Measurements from ENCODE around the gene JMJD8. TPM values are rescaled to one million over a fixed set of nuclear protein-coding genes. Genes with fewer than 3 reads are reported as not detected.

Gene JMJD8
- polyA plus RNA-seq, 1 experiment, result 91.8 TPM

GRCh38 chr16:730666-731509 lies 46.8 kb upstream of the JMJD8 start:
- CTCF ChIA-PET, result interaction anchor here (1.0 to 1.4 kb wide), 4 partner anchors 10 to 19 kb away, joined by 3 to 7 read pairs (median 4); partner anchors contain the start of genes ANTKMT and CIAO3
- H3K4me3 ChIP-seq (ENCODE audit: low read depth, low read length), result no peak overlapping the region
- DNase-seq (ENCODE audit: low read depth), result no peak
- POLR2A ChIA-PET, result no interaction called here
- peaks cover 20% of the 10 kb centered on the region for H3K36me3 ChIP-seq (ENCODE audit: control insufficient read depth, insufficient read depth, low read length)
- no peaks in the 10 kb centered on the region for H3K27me3 ChIP-seq (ENCODE audit: control insufficient read depth, insufficient read depth, low read length)
- no peak for TF ChIP-seq CTCF (IDR thresholded peaks at IDR 0.05; ENCODE audit: insufficient read depth, low read depth, low read length)

DNA sequence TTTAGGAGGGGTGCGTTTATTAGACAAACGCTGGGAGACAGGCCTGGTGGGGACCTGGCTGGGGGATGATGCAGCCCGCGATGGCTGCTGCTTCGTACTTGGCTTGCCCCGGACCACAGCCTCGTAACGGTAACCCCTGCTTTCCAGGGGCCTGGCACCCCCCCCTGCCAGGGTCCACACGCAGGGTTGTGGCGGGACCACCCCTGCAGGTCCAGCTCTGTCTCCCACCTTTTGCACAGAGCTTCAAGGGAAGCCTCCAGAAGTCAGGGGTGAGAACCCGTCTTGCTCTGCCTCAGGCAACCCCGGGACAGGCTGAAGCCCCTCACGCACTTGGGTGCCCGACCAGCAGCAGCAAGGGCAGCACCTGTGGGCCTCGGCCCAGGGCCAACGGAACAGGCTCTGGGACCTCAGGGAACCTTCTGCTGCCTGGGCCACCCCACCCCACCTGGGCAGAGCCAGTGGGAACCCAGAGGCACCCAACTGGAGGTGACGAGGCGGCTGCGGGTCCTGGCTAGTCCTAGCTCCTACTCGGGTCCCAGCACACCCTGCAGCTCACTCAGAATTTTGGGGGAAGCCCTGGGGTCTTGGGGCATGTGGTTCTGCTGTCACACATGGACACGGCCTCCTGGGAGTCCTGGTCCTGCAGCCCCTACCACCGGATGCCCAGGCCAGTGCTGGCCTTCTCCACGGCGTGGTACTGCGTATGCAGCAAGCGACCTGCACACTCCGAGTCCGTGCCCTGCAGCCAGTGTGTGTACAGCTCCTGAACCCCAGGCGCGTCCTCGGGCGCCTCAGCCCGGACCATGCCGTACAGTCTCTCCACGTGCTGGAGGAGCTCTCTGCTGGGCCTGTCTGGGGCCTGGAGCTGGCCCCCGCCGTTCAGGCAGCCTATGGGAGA lies 45.9 kb upstream of the JMJD8 start:
- ChIA-PET POLR2A (no interaction called here), CTCF (interaction anchor here (1.1 to 2.8 kb wide), 5 partner anchors 9 to 18 kb away, joined by 3 to 14 read pairs (median 5); partner anchors contain the start of genes ANTKMT and CIAO3)
- no peak for TF ChIP-seq CTCF (IDR thresholded peaks at IDR 0.05; ENCODE audit: insufficient read depth, low read depth, low read length)
- Histone ChIP-seq H3K4me3 (ENCODE audit: low read depth, low read length) (no peak overlapping the region), H3K27me3 (ENCODE audit: control insufficient read depth, insufficient read depth, low read length) (no peaks in the 10 kb centered on the region), H3K36me3 (ENCODE audit: control insufficient read depth, insufficient read depth, low read length) (peaks cover 18% of the 10 kb centered on the region)
- no peak for DNase-seq (ENCODE audit: low read depth)

DNA sequence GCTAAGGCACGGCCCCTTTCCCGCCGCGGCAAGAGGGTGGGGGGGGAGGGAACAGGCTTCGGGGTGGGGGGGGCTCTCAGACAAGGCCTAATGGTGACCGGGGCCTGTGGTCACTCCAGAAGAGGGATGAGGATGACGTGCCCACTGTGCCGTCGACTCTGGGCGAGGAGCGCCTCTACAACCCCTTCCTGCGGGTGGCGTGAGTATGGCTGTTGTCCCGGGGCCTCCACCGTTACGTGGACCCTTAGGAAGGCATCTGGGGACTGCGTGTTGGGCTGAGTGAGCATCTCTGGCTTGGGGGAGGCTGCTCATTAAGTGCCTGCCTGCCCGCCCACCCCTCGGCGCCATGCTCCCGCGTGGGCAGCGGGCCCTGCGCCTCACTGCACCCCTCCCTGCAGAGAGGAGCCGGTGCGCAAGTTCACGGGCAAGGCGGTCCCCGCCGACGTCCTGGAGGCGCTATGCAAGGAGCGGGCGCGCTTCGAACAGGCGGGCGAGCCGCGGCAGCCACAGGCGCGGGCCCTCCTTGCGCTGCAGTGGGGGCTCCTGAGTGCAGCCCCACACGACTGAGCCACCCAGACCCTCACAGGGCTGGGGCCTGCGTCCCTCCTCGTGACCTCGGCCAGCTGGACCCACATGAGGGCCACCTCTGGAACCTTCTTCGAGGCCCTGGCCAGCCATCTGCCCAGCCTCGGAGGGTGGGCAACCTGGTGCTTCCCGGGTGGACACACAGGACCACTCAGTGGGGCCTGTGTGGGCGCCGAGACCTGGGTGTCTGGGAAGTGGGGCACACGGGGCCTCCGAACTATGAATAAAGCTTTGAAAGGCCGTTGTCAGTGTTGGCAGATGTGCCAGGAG lies 45.0 kb upstream of the JMJD8 start:
- TF ChIP-seq CTCF (IDR thresholded peaks at IDR 0.05; ENCODE audit: insufficient read depth, low read depth, low read length), result no peak
- no peak for DNase-seq (ENCODE audit: low read depth)
- H3K36me3 ChIP-seq (ENCODE audit: control insufficient read depth, insufficient read depth, low read length), result peaks cover 15% of the 10 kb centered on the region
- CTCF ChIA-PET, result interaction anchor here (1.1 to 2.8 kb wide), 3 partner anchors 10 to 17 kb away, joined by 3 to 14 read pairs (median 3); partner anchors contain the start of gene CIAO3
- H3K4me3 ChIP-seq (ENCODE audit: low read depth, low read length), result peak overlapping the region; percentile 66
- no peaks in the 10 kb centered on the region for H3K27me3 ChIP-seq (ENCODE audit: control insufficient read depth, insufficient read depth, low read length)
- POLR2A ChIA-PET, result interaction anchor here (1.0 kb wide), 1 partner anchor 14 kb away, joined by 3 read pairs; the partner anchor contains the start of gene METRN

GRCh38 chr16:728131-728889 lies 44.2 kb upstream of the JMJD8 start:
- H3K36me3 ChIP-seq (ENCODE audit: control insufficient read depth, insufficient read depth, low read length), result peaks cover 11% of the 10 kb centered on the region
- ChIA-PET CTCF (interaction anchor here (1.5 to 2.8 kb wide), 2 partner anchors 16 to 60 kb away, joined by 3 to 14 read pairs; partner anchors contain the start of gene RPUSD1), POLR2A (interaction anchor here (1.0 kb wide), 1 partner anchor 13 kb away, joined by 3 read pairs; the partner anchor contains the start of gene METRN)
- DNase-seq (ENCODE audit: low read depth), result no peak
- no peaks in the 10 kb centered on the region for H3K27me3 ChIP-seq (ENCODE audit: control insufficient read depth, insufficient read depth, low read length)
- peak overlapping the region; percentile 66 for H3K4me3 ChIP-seq (ENCODE audit: low read depth, low read length)
- TF ChIP-seq CTCF (IDR thresholded peaks at IDR 0.05; ENCODE audit: insufficient read depth, low read depth, low read length), result no peak

Data from BJ (cell line).